Measurements from ENCODE around the gene RNF149. TPM values are rescaled to one million over a fixed set of nuclear protein-coding genes. Genes with fewer than 3 reads are reported as not detected.

RNF149 gene
- total RNA-seq, 1 donor from 2014 or later, result 89.4 TPM

- Histone ChIP-seq H3K36me3 (no peaks in the 10 kb centered on the region), H3K4me1 (peaks cover 10% of the 10 kb centered on the region), H3K27ac (no peak overlapping the region), H3K9me3 (no peaks in the 10 kb centered on the region), H3K27me3 (no peaks in the 10 kb centered on the region), H3K4me3 (no peak overlapping the region)
- DNase-seq (ENCODE audit: extremely low spot score in 2 of 2), result no peak
- TF ChIP-seq POLR2AphosphoS5 (IDR thresholded peaks at IDR 0.05; ENCODE audit: insufficient read depth in 1 of 2, low read depth in 1 of 2) (no peak), CTCF (IDR thresholded peaks at IDR 0.05) (no peak), POLR2A (IDR thresholded peaks at IDR 0.05) (no peak)
- intact Hi-C loops (cut with DNase I), result no loop called here
Observed at GRCh38 chr2:101234169-101234938, 74.1 kb downstream of the RNF149 start.

GRCh38 chr2:101232770-101233169 lies 75.7 kb downstream of the RNF149 start:
- no peaks in the 10 kb centered on the region for H3K36me3 ChIP-seq
- peaks cover 3% of the 10 kb centered on the region for H3K4me1 ChIP-seq
- no peaks in the 10 kb centered on the region for H3K9me3 ChIP-seq
- H3K4me3 ChIP-seq, result no peak overlapping the region
- TF ChIP-seq POLR2AphosphoS5 (IDR thresholded peaks at IDR 0.05; ENCODE audit: insufficient read depth in 1 of 2, low read depth in 1 of 2) (no peak), CTCF (IDR thresholded peaks at IDR 0.05) (no peak), POLR2A (IDR thresholded peaks at IDR 0.05) (no peak)
- intact Hi-C loops (cut with DNase I), result no loop called here
- no peak overlapping the region for H3K27ac ChIP-seq
- no peaks in the 10 kb centered on the region for H3K27me3 ChIP-seq
- DNase-seq (ENCODE audit: extremely low spot score in 2 of 2), result no peak

GRCh38 chr2:101231937-101232730 lies 76.4 kb downstream of the RNF149 start:
- TF ChIP-seq POLR2AphosphoS5 (IDR thresholded peaks at IDR 0.05; ENCODE audit: insufficient read depth in 1 of 2, low read depth in 1 of 2) (no peak), POLR2A (IDR thresholded peaks at IDR 0.05) (no peak), CTCF (IDR thresholded peaks at IDR 0.05) (no peak)
- no peak for DNase-seq (ENCODE audit: extremely low spot score in 2 of 2)
- intact Hi-C loops (cut with DNase I), result no loop called here
- Histone ChIP-seq H3K36me3 (no peaks in the 10 kb centered on the region), H3K4me3 (no peak overlapping the region), H3K4me1 (no peaks in the 10 kb centered on the region), H3K9me3 (no peaks in the 10 kb centered on the region), H3K27ac (no peak overlapping the region), H3K27me3 (no peaks in the 10 kb centered on the region)

GRCh38 chr2:101231240-101231639 lies 77.3 kb downstream of the RNF149 start:
- Histone ChIP-seq H3K9me3 (no peaks in the 10 kb centered on the region), H3K27me3 (no peaks in the 10 kb centered on the region), H3K36me3 (no peaks in the 10 kb centered on the region), H3K4me3 (no peak overlapping the region), H3K4me1 (no peaks in the 10 kb centered on the region), H3K27ac (no peak overlapping the region)
- intact Hi-C loops (cut with DNase I), result no loop called here
- TF ChIP-seq POLR2AphosphoS5 (IDR thresholded peaks at IDR 0.05; ENCODE audit: insufficient read depth in 1 of 2, low read depth in 1 of 2), result no peak
- TF ChIP-seq POLR2A (IDR thresholded peaks at IDR 0.05), result no peak
- no peak for TF ChIP-seq CTCF (IDR thresholded peaks at IDR 0.05)
- no peak for DNase-seq (ENCODE audit: extremely low spot score in 2 of 2)

Measured in vagina (tissue), 2 donors.